GM19328 (cell line): Measurements from ENCODE around the gene HSPA4L.

Experiments used
- ATAC-seq: cut with Tn5 transposase; IDR thresholded peaks from one replicate; pipeline ENCODE4 v1.9.1; 2021; ENCODE audit warnings: mild to moderate bottlenecking, moderate library complexity; ENCODE audit not compliant: unreplicated experiment

HSPA4L gene

GRCh38 chr4:127856813-127857447, 74.8 kb downstream of the HSPA4L start:
- peak; percentile 83 for ATAC-seq

GRCh38 chr4:127857641-127858040, 75.5 kb downstream of the HSPA4L start:
- no peak for ATAC-seq

DNA sequence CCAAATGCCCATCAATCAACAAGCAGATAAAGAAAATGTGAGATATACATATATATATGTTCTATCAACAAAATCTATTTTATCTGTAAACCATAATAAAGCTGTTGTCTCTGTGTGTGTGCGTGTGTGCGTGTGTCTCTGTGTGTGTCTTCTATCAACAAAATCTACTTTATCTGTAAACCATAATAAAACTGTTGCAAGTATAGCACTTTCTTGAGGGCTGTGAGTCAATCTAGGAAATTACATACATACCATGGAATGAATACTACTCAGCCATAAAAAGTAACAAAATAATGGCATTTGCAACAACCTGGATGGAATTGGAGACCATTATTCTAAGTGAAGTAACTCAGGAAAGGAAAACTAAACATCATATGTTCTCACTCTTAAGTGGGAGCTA, 86.1 kb downstream of the HSPA4L start:
- ATAC-seq, result no peak

DNA sequence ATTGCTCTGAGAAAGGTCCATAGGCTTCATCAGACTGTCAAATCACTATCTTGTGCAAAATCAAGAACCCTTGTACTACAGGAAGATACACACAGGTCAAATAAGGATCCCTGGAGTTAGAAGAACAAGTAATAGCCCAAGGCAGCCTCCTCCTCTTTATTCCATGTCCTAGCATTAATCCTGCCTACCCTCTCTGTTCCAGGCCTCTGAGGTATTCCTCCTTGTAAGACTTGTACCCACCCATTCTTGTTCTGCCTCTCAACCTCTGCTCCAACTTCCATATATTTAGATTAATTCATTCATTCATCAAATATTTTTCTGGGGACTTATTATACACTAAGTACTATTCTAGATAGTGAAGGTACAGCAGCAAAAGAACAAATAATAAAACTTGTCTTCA, 88.2 kb downstream of the HSPA4L start:
- no peak for ATAC-seq

- ATAC-seq, result no peak
These were observed 88.6 kb downstream of the HSPA4L start for GRCh38 chr4:127870688-127871087.

- no peak for ATAC-seq
These were observed 93.7 kb downstream of the HSPA4L start for GRCh38 chr4:127875791-127876190.

DNA sequence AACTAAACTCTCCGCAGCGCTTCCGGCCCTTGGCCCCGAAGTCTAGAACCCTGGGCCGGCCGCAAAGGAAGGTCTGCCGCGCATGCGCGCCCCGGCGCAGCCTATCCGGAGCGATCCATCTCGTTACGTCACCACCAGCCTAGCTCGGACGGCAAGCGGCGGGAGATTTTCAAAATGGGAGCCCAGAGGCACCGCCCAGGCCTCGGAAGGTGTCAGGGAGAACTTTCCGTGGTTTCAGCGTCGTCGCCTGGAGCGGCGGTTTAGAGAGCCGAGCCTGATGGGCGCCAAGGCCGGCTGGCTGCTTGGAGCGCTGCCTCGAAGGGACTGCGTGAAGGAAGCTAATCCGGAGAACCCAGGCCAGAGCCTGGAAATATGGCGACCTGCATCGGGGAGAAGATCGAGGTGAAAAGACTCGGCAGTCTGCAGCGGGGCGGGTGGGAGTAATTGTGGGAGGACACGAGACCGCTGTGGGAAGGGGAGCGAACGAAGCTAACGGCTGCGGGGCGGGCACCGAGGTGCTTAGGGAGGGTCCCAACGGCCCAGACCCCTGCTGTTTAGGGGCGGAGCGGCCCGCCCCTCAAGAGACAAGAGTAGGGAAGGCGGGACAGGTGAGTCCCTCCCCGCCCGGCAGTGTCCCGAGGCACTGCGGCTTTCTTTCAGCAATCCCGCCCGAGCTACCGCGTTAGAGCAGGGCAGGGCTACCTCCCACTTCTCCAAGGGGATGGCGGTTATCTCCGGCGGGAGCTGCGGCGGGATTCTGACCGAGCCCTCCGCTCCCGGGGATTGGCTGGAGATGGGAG, 98.8 kb downstream of the HSPA4L start, which contains the start of gene PLK4:
TSS of gene PLK4 (plus strand) at position 131 of the 800 bp plus-strand sequence. CDS start at position 373, 242 bp downstream.
- peak; percentile 90 for ATAC-seq

DNA sequence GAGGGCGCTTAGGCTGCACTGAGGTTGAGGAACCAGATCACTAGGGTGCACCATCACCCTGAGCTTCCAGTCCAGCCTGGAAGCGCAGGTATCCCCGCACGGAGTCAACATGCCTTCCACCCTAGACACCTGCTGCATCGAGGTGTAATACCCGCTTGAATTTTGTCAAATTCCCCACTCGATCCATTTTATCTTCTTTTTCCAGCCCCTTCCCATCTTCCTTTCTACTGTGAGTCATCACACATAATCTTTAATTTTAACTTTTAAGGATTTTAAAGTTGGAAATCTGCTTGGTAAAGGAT, 99.4 kb downstream of the HSPA4L start:
- ATAC-seq, result peak; percentile 37

GRCh38 chr4:127888559-127888958, 106.4 kb downstream of the HSPA4L start:
- ATAC-seq, result no peak

- no peak for ATAC-seq
These were observed 107.8 kb downstream of the HSPA4L start for GRCh38 chr4:127889903-127890302.
